Neural progenitor cell (in vitro differentiated cells): Measurements from ENCODE around the gene ZC3H12D. TPM values are rescaled to one million over a fixed set of nuclear protein-coding genes. Genes with fewer than 3 reads are reported as not detected.

Source experiments
- DNase-seq: peaks from one replicate; pipeline ENCODE4 v3.0.0-alpha.2; 2016; ENCODE audit warnings: low spot score
- H2AFZ ChIP-seq: fragments of 200-600 bp; sonication (generic); replicated peaks from 2 replicates; pipeline ENCODE4 v1.6.1; 2016; ENCODE audit warnings: antibody characterized with exemption
- H3F3A ChIP-seq: fragments of 200-600 bp; sonication (generic); 2 replicates; pipeline ENCODE4 v1.6.1; 2016; ENCODE audit warnings: antibody characterized with exemption, low read depth
- H3K27ac ChIP-seq: fragments of 200-600 bp; sonication (generic); 2 replicates; pipeline ENCODE4 v1.5.1; 2016; ENCODE audit warnings: mild to moderate bottlenecking
- H3K27me3 ChIP-seq: fragments of 200-600 bp; sonication (generic); 2 replicates; pipeline ENCODE4 v1.6.1; 2016; ENCODE audit warnings: mild to moderate bottlenecking, moderate library complexity
- H3K36me3 ChIP-seq: fragments of 200-600 bp; sonication (generic); 2 replicates; pipeline ENCODE4 v1.5.1; 2016
- H3K4me1 ChIP-seq: fragments of 200-600 bp; sonication (generic); 2 replicates; pipeline ENCODE4 v1.6.1; 2016; ENCODE audit warnings: mixed run types
- H3K4me2 ChIP-seq: fragments of 200-600 bp; sonication (generic); 2 replicates; pipeline ENCODE4 v1.6.1; 2016
- H3K4me3 ChIP-seq: fragments of 200-600 bp; sonication (generic); 2 replicates; pipeline ENCODE4 v1.5.1; 2016
- H3K79me2 ChIP-seq: fragments of 200-600 bp; sonication (generic); 2 replicates; pipeline ENCODE4 v1.6.1; 2016; ENCODE audit warnings: low read depth
- H3K9ac ChIP-seq: fragments of 200-600 bp; sonication (generic); 2 replicates; pipeline ENCODE4 v1.6.1; 2016
- H3K9me3 ChIP-seq: fragments of 200-600 bp; sonication (generic); 2 replicates; pipeline ENCODE4 v1.5.1; 2016; ENCODE audit warnings: low read depth
- H4K20me1 ChIP-seq: fragments of 200-600 bp; sonication (generic); 2 replicates; pipeline ENCODE4 v1.6.1; 2016; ENCODE audit warnings: low read depth
- H3K27ac Mint-ChIP-seq: 3 replicates; pipeline ENCODE4 v1.8.0; 2021; ENCODE audit warnings: mixed read lengths
- H3K27me3 Mint-ChIP-seq: 2 replicates; pipeline ENCODE4 v1.8.0; 2022; ENCODE audit warnings: low read depth, mild to moderate bottlenecking, inconsistent platforms, moderate library complexity, mixed read lengths; ENCODE audit not compliant: insufficient read depth
- H3K36me3 Mint-ChIP-seq: 3 replicates; pipeline ENCODE4 v1.8.0; 2021; ENCODE audit warnings: mixed read lengths
- H3K4me1 Mint-ChIP-seq: 3 replicates; pipeline ENCODE4 v1.8.0; 2021; ENCODE audit warnings: mixed read lengths
- H3K4me3 Mint-ChIP-seq: 3 replicates; pipeline ENCODE4 v1.8.0; 2021; ENCODE audit warnings: mild to moderate bottlenecking, moderate library complexity, mixed read lengths
- H3K9me3 Mint-ChIP-seq: 3 replicates; pipeline ENCODE4 v1.8.0; 2020; ENCODE audit warnings: mixed read lengths
- EZH2 ChIP-seq: fragments of 200-600 bp; sonication (generic); IDR thresholded peaks from 2 replicates; pipeline ENCODE4 v1.6.1; 2017; ENCODE audit warnings: antibody characterized with exemption, mild to moderate bottlenecking, moderate library complexity
- EZH2phosphoT487 ChIP-seq: fragments of 200-600 bp; sonication (generic); IDR thresholded peaks from 2 replicates; pipeline ENCODE4 v1.6.1; 2017; ENCODE audit warnings: antibody characterized with exemption
- total RNA-seq: library from RNA; depleted of rRNA; stranded (reverse); fragments of >200 nt; gene quantifications from 2 replicates; pipeline ENCODE4 v1.2.3, GENCODE V29; 2015; ENCODE audit warnings: low replicate concordance
- TF ChIP-seq, protein P1 (sequence below): fragments of 200-600 bp; sonication (generic); IDR thresholded peaks from 2 replicates; pipeline ENCODE4 v1.5.1; 2017; ENCODE audit warnings: antibody characterized with exemption, mild to moderate bottlenecking

The ZC3H12D gene
- total RNA-seq, 1 donor from 2014 or later: not detected

DNA sequence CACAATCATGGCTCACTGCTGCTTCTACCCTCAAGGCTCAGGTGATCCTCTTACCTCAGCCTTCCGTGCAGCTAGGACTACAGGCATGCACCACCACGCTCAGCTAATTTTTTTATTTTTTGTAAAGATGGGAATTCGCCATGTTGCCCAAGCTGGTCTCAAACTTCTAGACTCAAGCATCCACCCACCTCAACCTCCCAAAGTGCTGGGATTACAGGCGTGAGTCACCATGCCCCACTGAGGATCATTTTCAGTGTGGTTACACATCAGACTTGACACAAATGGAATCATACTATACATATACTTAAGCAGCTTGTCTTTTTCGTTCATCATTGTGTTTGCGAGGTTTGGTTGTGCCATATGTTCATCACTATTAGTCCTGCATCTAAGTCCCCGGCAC lies 26.6 kb downstream of the ZC3H12D start:
- TF ChIP-seq, protein P1, sequence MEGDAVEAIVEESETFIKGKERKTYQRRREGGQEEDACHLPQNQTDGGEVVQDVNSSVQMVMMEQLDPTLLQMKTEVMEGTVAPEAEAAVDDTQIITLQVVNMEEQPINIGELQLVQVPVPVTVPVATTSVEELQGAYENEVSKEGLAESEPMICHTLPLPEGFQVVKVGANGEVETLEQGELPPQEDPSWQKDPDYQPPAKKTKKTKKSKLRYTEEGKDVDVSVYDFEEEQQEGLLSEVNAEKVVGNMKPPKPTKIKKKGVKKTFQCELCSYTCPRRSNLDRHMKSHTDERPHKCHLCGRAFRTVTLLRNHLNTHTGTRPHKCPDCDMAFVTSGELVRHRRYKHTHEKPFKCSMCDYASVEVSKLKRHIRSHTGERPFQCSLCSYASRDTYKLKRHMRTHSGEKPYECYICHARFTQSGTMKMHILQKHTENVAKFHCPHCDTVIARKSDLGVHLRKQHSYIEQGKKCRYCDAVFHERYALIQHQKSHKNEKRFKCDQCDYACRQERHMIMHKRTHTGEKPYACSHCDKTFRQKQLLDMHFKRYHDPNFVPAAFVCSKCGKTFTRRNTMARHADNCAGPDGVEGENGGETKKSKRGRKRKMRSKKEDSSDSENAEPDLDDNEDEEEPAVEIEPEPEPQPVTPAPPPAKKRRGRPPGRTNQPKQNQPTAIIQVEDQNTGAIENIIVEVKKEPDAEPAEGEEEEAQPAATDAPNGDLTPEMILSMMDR: no peak
- no peak for TF ChIP-seq EZH2
- TF ChIP-seq EZH2phosphoT487: no peak
- no peak overlapping the region for H3K4me2 ChIP-seq
- H3K36me3 ChIP-seq: no peaks in the 10 kb centered on the region
- no peaks in the 10 kb centered on the region for H3K79me2 ChIP-seq
- H3K27me3 ChIP-seq: peaks cover 14% of the 10 kb centered on the region
- no peaks in the 10 kb centered on the region for H3F3A ChIP-seq
- no peak overlapping the region for H2AFZ ChIP-seq
- no peaks in the 10 kb centered on the region for H3K36me3 Mint-ChIP-seq
- no peaks in the 10 kb centered on the region for H3K9me3 Mint-ChIP-seq
- H3K4me1 ChIP-seq: no peaks in the 10 kb centered on the region
- DNase-seq: no peak
- no peak overlapping the region for H3K27ac Mint-ChIP-seq
- no peak overlapping the region for H3K9ac ChIP-seq
- no peak overlapping the region for H3K4me3 Mint-ChIP-seq
- H3K27me3 Mint-ChIP-seq: no peaks in the 10 kb centered on the region
- no peaks in the 10 kb centered on the region for H3K9me3 ChIP-seq
- H3K4me3 ChIP-seq: no peak overlapping the region
- H4K20me1 ChIP-seq: no peaks in the 10 kb centered on the region
- H3K4me1 Mint-ChIP-seq: peaks cover 5% of the 10 kb centered on the region
- no peak overlapping the region for H3K27ac ChIP-seq

DNA sequence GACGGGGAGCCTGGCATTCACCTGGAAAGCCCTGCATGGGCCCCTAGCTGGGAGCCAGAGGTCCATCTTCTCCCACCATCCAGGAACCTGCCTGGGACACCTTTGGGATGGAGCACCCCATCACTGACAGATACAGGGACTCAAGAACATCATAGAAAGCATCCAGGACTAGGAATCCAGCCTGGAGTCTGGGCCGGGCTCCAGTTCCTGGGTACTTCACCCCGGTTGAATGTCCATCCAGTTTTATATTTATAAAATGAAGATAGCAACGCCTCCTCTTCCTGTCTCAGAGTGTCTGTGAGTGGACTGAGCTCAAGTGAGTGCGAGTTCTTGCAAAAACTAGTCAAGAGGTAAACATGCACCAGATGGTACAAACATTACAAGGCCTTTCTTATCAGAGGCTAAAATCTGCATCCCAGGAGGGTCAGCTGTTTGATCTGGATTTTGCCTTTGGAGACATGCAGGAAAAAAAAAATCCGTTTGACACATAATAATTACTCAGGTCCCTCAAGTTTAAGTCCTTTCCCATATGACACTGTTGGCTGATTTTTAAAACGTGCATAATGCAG lies 27.4 kb downstream of the ZC3H12D start:
- H2AFZ ChIP-seq: no peak overlapping the region
- H3K9me3 Mint-ChIP-seq: no peaks in the 10 kb centered on the region
- H3K27ac ChIP-seq: no peak overlapping the region
- TF ChIP-seq, protein P1: no peak
- TF ChIP-seq EZH2: no peak
- no peak for TF ChIP-seq EZH2phosphoT487
- peaks cover 22% of the 10 kb centered on the region for H3K27me3 ChIP-seq
- no peak for DNase-seq
- H3K4me2 ChIP-seq: no peak overlapping the region
- no peaks in the 10 kb centered on the region for H4K20me1 ChIP-seq
- no peaks in the 10 kb centered on the region for H3K9me3 ChIP-seq
- H3K4me3 ChIP-seq: no peak overlapping the region
- no peak overlapping the region for H3K4me3 Mint-ChIP-seq
- no peaks in the 10 kb centered on the region for H3K4me1 ChIP-seq
- no peaks in the 10 kb centered on the region for H3K36me3 Mint-ChIP-seq
- H3K4me1 Mint-ChIP-seq: peaks cover 5% of the 10 kb centered on the region
- no peak overlapping the region for H3K27ac Mint-ChIP-seq
- H3K79me2 ChIP-seq: no peaks in the 10 kb centered on the region
- no peaks in the 10 kb centered on the region for H3K36me3 ChIP-seq
- H3F3A ChIP-seq: no peaks in the 10 kb centered on the region
- no peak overlapping the region for H3K9ac ChIP-seq
- no peaks in the 10 kb centered on the region for H3K27me3 Mint-ChIP-seq

DNA sequence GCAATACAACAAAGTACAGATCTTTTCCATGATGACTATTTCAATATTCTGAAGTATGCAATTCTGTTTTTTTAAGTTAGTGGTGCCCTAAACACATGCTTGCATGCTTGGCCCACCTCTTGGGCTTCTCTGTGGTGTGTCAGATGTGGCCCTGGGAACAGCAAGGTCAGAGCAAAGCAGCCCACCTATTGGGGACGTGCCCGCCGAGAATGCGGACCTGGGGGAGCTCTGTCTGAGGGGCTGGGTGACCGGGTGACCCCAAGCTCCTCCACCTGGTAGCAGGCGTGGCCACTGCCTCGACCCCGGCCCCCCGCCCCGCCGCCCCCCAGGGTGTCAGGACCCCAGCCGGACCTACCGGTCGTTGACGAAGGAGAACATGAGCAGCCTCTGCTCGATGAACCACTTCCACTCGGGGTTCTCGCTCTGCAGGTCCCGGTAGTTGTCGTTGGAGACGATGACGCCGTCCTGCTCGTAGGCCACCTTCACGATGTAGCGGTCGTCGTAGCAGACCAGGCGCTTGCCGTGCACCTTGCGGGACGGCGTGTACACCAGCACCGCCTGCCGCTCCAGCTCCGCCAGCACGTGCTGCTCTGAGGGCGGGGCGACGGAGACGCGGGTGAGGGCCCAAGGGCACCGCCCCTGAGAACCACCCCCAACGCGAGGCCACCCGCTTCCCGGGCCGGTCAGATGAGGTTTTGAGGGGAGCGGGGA lies 28.3 kb downstream of the ZC3H12D start:
- Histone ChIP-seq H2AFZ (no peak overlapping the region), H3F3A (no peaks in the 10 kb centered on the region), H4K20me1 (no peaks in the 10 kb centered on the region), H3K9ac (no peak overlapping the region), H3K27me3 (peaks cover 31% of the 10 kb centered on the region), H3K9me3 (no peaks in the 10 kb centered on the region), H3K4me2 (no peak overlapping the region), H3K36me3 (no peaks in the 10 kb centered on the region), H3K4me1 (peaks cover 4% of the 10 kb centered on the region), H3K27ac (no peak overlapping the region), H3K4me3 (no peak overlapping the region), H3K79me2 (no peaks in the 10 kb centered on the region)
- no peaks in the 10 kb centered on the region for H3K36me3 Mint-ChIP-seq
- no peak overlapping the region for H3K4me3 Mint-ChIP-seq
- H3K27ac Mint-ChIP-seq: no peak overlapping the region
- no peak for DNase-seq
- H3K27me3 Mint-ChIP-seq: peaks cover 1% of the 10 kb centered on the region
- TF ChIP-seq EZH2 (no peak), EZH2phosphoT487 (no peak)
- TF ChIP-seq, protein P1: no peak
- no peaks in the 10 kb centered on the region for H3K9me3 Mint-ChIP-seq
- peaks cover 8% of the 10 kb centered on the region for H3K4me1 Mint-ChIP-seq
